HG03571 (cell line): ENCODE data around the gene MBD1.
"Not testable (repeated sequence)": the region's sequence is repeated elsewhere in the genome, so short reads cannot be mapped to it uniquely, and the experiment has no call there.

Source experiments
- ATAC-seq: cut with Tn5 transposase; IDR thresholded peaks from one replicate; pipeline ENCODE4 v1.9.1; 2021; ENCODE audit not compliant: unreplicated experiment

The MBD1 gene

GRCh38 chr18:50281295-50281971 is at the start of gene MBD1:
MBD1 (minus strand) TSS chr18:50281523; CDS start chr18:50279992, 1,531 bp downstream.
- peak; percentile 85 for ATAC-seq

- no peak for ATAC-seq
Measured at GRCh38 chr18:50330176-50330575, 48.9 kb upstream of the MBD1 start.

GRCh38 chr18:50327983-50328382 is 46.7 kb upstream of the MBD1 start:
- no peak for ATAC-seq

- peak; percentile 61 for ATAC-seq
Measured at GRCh38 chr18:50320719-50321118, 39.4 kb upstream of the MBD1 start.

- ATAC-seq = peak; percentile 77
Measured at GRCh38 chr18:50315100-50315871, 34.0 kb upstream of the MBD1 start.

GRCh38 chr18:50313873-50314460 is 32.6 kb upstream of the MBD1 start:
- ATAC-seq = no peak

- ATAC-seq = no peak
Measured at GRCh38 chr18:50313031-50313607, 31.8 kb upstream of the MBD1 start.

GRCh38 chr18:50312296-50313030 is 31.1 kb upstream of the MBD1 start:
- ATAC-seq = peak; percentile 63

GRCh38 chr18:50311650-50312049 is 30.3 kb upstream of the MBD1 start:
- no peak for ATAC-seq

- no peak for ATAC-seq
Measured at GRCh38 chr18:50310080-50310479, 28.8 kb upstream of the MBD1 start.

- ATAC-seq = not testable (repeated sequence)
Measured at GRCh38 chr18:50308851-50309250, 27.5 kb upstream of the MBD1 start.

- ATAC-seq = peak; percentile 91
Measured at GRCh38 chr18:50307738-50308470, 26.6 kb upstream of the MBD1 start.

- no peak for ATAC-seq
Measured at GRCh38 chr18:50307400-50307737, 26.0 kb upstream of the MBD1 start.

- no peak for ATAC-seq
Measured at GRCh38 chr18:50306944-50307343, 25.6 kb upstream of the MBD1 start.

GRCh38 chr18:50301074-50301473 is 19.8 kb upstream of the MBD1 start:
- ATAC-seq = no peak

GRCh38 chr18:50299626-50300388 is 18.5 kb upstream of the MBD1 start:
- no peak for ATAC-seq

GRCh38 chr18:50298443-50299284 is 17.3 kb upstream of the MBD1 start:
- peak; percentile 5 for ATAC-seq

GRCh38 chr18:50297621-50298442 is 16.5 kb upstream of the MBD1 start:
- ATAC-seq = peak; percentile 99
